Right lung (tissue), 5 donors: ENCODE data around the gene CLHC1. TPM values are rescaled to one million over a fixed set of nuclear protein-coding genes. Genes with fewer than 3 reads are reported as not detected.
"Not testable (repeated sequence)": the region's sequence is repeated elsewhere in the genome, so short reads cannot be mapped to it uniquely, and the experiment has no call there.

Experiments
- DNase-seq, 2 donors: peaks; one replicate each; pipeline ENCODE4 v3.0.0-alpha.2; 2013
- polyA plus RNA-seq, 5 donors: library from polyadenylated mRNA; unstranded; fragments of 120-200 nt; gene quantifications; one replicate each; pipeline versions ENCODE4 v1.2.1 to v1.2.3, GENCODE V29; 2013; ENCODE audit warnings: inconsistent platforms in 1 of 5, low replicate concordance in 1 of 5; ENCODE audit not compliant: insufficient read length in 5 of 5, insufficient read depth in 1 of 5

Gene CLHC1
- polyA plus RNA-seq, 5 donors: 27.4 to 48.1 (median 32.9) TPM

GRCh38 chr2:55138014-55138881, 93.8 kb downstream of the CLHC1 start:
- DNase-seq: no peak

DNA sequence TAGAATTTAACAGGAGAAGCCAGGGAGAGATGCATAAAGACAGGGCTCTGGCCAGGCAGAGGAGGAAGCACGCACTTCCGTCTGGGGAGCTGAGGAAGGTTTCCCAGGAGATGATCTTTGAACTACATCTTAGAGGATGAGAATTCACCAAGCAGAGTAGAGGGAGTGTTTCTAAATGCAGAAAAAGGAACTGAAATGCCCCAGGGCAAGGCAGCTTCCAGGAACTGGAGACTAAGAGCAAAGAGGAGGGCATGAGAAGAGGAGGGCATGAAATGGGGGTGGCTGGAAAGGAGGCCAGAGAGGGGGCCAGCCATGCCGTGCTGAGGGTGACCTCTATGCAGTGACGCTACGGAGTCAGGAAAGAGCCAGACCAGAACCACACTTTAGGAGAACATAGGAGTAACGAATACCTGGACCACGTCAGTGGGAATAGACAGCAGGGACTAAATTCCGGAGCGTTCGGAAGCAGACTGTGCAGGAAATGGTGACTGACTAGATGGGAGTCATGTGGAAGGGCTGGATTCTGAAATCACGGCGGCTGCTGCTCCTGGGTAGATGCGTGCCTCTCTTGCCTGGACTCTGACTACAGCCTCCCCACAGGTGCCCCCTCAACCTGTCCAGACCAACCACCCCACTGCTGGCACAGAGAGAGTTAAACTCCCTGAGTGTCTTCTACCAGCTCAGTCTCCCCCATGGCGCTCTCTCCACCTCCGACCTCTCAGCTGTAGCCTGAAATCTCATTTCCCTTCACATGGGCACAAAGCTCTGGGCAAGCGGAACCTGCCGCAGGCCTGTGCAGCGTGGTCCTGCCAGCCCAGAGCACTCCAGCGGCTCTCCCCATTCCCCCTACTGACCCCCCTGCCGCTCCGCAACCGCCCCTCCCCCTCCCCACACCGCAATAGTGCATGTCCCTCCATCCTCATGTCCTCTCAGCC, 94.8 kb downstream of the CLHC1 start:
- DNase-seq: no peak

GRCh38 chr2:55136138-55136541, 96.0 kb downstream of the CLHC1 start:
- DNase-seq: no peak

DNA sequence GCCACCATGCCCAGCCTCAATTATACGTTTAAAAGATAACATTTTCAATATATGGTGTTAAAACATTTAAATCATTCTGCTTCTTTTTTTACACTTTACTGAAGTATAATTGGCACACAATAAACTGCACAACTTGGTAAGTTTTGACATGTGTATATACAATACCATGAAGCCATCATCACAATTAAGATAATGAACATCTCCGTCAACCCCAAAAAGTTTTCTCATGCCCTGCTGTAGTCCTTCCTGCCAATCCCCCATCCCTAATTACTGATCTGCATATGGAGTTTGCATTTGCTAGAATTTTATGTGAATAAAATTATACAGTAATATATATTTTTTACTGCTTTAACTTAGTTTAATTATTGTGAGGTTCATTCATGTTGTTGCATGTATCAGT, 96.6 kb downstream of the CLHC1 start:
- no peak for DNase-seq

DNA sequence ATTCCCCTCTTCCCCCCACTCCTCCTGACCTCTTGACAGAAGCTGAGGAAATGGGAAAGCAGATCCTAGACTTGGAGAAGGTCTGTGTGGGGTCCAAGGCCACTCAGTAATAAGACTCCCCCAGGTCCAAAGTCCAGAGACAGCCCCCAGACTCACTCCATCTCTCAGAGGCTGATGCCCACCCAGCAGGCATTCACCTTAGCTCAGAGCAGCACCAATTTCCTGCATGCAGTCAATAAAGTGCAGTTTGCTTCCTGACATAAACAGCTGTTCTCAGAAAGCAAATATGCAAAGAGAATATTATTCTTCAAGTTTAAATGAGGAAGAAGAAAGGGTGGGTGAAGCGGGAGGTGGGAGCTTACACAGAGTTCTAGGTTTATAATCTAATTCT, 97.8 kb downstream of the CLHC1 start:
- DNase-seq: no peak

DNA sequence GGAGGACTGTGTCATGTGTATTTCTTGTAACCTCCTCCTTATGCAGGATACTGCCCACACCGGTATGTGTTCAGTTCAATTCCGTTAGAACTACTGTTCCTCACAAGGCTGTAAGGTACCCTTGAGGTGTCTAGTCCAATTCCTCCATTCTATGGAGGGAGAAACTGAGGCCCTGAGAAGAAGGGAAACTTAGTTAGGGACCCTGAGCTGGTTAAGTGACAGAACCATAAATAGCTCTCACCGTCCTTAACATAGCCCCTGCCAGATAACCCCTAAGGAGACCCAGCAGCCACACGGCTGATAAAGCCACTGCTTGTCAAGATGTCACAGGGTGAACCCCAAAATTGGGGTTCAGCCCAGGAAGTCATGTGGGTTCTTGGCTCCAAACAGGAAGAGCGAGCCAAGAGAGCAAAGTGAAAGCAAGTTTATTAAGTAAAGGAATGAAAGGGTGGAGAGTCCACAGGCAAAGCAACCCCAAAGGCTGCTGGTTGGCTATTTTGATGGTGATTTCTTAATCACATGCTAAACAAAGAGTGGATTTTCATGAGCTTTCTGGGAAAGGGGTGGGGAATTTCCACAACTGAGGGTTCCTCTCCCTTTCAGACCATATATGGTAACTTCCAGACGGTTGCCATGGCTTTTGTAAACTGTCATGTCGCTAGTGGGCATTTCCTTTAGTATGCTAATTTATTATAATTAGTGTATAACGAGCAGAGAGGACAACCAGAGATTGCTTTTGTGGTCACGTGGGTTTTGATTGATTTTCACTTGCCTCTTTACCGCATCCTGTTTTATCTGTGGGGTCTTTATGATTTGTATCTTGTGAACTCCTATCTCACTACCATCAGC, 98.4 kb downstream of the CLHC1 start:
- peak; percentile 47 to 77 for DNase-seq

DNA sequence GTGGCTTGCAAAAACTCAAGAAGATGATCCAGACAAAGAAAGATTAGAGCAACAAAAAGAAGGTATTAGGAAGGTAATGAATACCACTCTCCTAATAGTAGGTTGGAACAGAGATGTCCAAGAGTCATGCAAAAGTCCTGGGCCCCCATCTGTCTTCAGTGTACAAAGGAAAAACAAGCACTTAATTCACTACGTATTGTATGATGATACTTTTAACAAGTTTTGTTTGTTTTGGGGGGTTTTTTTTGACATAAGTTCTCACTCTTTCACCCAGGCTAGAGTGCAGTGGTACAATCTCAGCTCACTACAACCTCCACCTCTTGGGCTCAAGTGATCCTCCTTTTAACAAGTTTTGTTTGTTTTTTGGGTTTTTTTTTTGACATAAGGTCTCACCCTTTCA, 101.2 kb downstream of the CLHC1 start:
- no peak for DNase-seq

DNA sequence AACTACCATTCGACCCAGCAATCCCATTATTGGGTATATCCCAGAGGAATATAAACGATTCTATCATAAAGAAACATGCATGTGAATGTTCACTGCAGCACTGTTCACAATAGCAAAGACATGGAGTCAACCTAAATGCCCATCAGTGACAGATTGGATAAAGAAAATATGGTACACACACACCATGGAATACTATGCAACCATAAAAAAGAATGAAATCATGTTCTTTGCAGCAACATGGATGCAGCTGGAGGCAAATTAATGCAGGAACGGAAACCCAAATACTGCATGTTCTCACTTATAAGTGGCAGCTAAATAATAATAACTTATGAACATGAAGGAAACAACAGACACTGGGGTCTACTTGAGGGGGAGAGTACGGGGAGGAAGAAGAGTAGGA, 105.5 kb downstream of the CLHC1 start:
- not testable (repeated sequence) for DNase-seq

Other genes with a start within 250 kb of the CLHC1 start
- gene RTN4, start 181.8 kb downstream of the CLHC1 start, polyA plus RNA-seq: 100 to 1,000 TPM; 175 to 207 (median 195) TPM
- gene RPS27A, start 395 bp upstream of the CLHC1 start, polyA plus RNA-seq: 1,000 to 10,000 TPM; 2,184 to 2,629 (median 2,272) TPM
- 10 to 100 TPM; 24.3 to 39.9 (median 33.2) TPM for gene MTIF2, start 36.9 kb upstream of the CLHC1 start, polyA plus RNA-seq
- 100 to 1,000 TPM in 2 of 5 donors, 10 to 100 TPM in 3; 63.2 to 129 (median 98.1) TPM for gene CCDC88A, start 187.6 kb upstream of the CLHC1 start, polyA plus RNA-seq